Fibroblast of lung (primary cell): Measurements from ENCODE around the gene PIMREG.

Experiments used
- CTCF ChIP-seq, 2 donors: IDR thresholded peaks in 1 of 2; conservative IDR thresholded peaks in 1 of 2; 1 replicate in 1 of 2; 2 replicates in 1 of 2; pipeline ENCODE4 v1.5.1; 2011 to 2012; ENCODE audit warnings: low read length in 2 of 2, control low read depth in 1 of 2, inconsistent platforms in 1 of 2, low read depth in 1 of 2, mild to moderate bottlenecking in 1 of 2
- EZH2 ChIP-seq: IDR thresholded peaks from 2 replicates; pipeline ENCODE4 v1.5.1; 2012; ENCODE audit warnings: low read length, control low read depth, mild to moderate bottlenecking; ENCODE audit errors: missing control alignments

- TF ChIP-seq CTCF (conservative IDR thresholded peaks at IDR 0.05 in 1 of 2, IDR thresholded peaks at IDR 0.05 in 1 of 2; ENCODE audit: low read depth in 1 of 2, low read length in 2 of 2) (no peak), EZH2 (no peak)
Observed at GRCh38 chr17:6468051-6468790, 24.0 kb downstream of the PIMREG start.
